Kidney (tissue), 14 donors: ENCODE results near the gene NECAB2. TPM values are rescaled to one million over a fixed set of nuclear protein-coding genes. Genes with fewer than 3 reads are reported as not detected.
A peak's percentile ranks its signal among the peaks of the same experiment; 100 is the strongest.

ENCODE experiments used
- DNase-seq, 5 donors: peaks; one replicate each; pipeline ENCODE4 v3.0.0-alpha.2; 2013 to 2020
- FAIRE-seq: peaks from 2 replicates; lab custom pipeline; 2012; peaks lifted over from hg19 to GRCh38; lab: Jason Lieb, UNC
- H3K27ac ChIP-seq, 2 donors: one replicate each; pipeline ENCODE4 v1.7.0; 2013; ENCODE audit warnings: low read depth in 2 of 2, low read length in 2 of 2, inconsistent platforms in 1 of 2
- H3K27me3 ChIP-seq: one replicate; pipeline ENCODE4 v1.7.1; 2013; ENCODE audit warnings: low read length, inconsistent platforms; ENCODE audit not compliant: control insufficient read depth, insufficient read depth
- H3K36me3 ChIP-seq, 3 donors: one replicate each; pipeline versions ENCODE4 v1.7.0 to v1.7.1; 2013; ENCODE audit warnings: low read length in 3 of 3, control low read depth in 1 of 3, inconsistent platforms in 1 of 3; ENCODE audit not compliant: insufficient read depth in 3 of 3, control insufficient read depth in 2 of 3
- H3K4me1 ChIP-seq, 3 donors: one replicate each; pipeline versions ENCODE4 v1.7.0 to v1.7.1; 2013; ENCODE audit warnings: low read length in 3 of 3, inconsistent platforms in 1 of 3, low read depth in 1 of 3; ENCODE audit not compliant: control insufficient read depth in 2 of 3, insufficient read depth in 2 of 3
- H3K4me3 ChIP-seq, 3 donors: one replicate each; pipeline versions ENCODE4 v1.7.0 to v1.8.1; 2013; ENCODE audit warnings: low read length in 3 of 3, control low read depth in 1 of 3, inconsistent platforms in 1 of 3
- H3K9ac ChIP-seq, 3 donors: one replicate each; pipeline versions ENCODE4 v1.7.0 to v1.7.1; 2013; ENCODE audit warnings: low read length in 3 of 3, control low read depth in 1 of 3, inconsistent platforms in 1 of 3
- H3K9me3 ChIP-seq, 3 donors: one replicate each; pipeline versions ENCODE4 v1.7.0 to v1.7.1; 2013; ENCODE audit warnings: low read length in 3 of 3, control low read depth in 1 of 3, inconsistent platforms in 1 of 3; ENCODE audit not compliant: control insufficient read depth in 2 of 3, insufficient read depth in 1 of 3
- CTCF ChIP-seq: IDR thresholded peaks from 3 replicates; pipeline ENCODE4 v1.5.1; 2012; ENCODE audit warnings: mild to moderate bottlenecking, moderate library complexity, borderline replicate concordance; ENCODE audit not compliant: insufficient read depth; ENCODE audit errors: extremely low read depth
- intact Hi-C: fragments of 100-400 bp; cut with DNase I; formaldehyde crosslinking; loops from one replicate; pipeline ENCODE4 v1.11.1; 2022
- polyA plus RNA-seq: library from polyadenylated mRNA; stranded (reverse); fragments of 350-450 nt; fragmentation: Illumina TruSeq; extraction: RNeasy Lipid Tissue Mini Kit (QIAGEN cat#74804); gene quantifications from one replicate; pipeline ENCODE4 v1.2.3, GENCODE V29; 2014; ENCODE audit warnings: low read depth, low replicate concordance; ENCODE audit not compliant: insufficient read depth
- total RNA-seq: library from RNA; stranded (reverse); fragmentation: NEBNext Ultra II Directional; extraction: Animal tissue kit (Norgen Biotek cat#: 25700); gene quantifications from one replicate; pipeline ENCODE4 v1.2.1, GENCODE V29; 2021
- donor health status: control.
- donor health status: control.
- donor health status: control.
- donor health status: control.
- donor health status: control.
- donor health status: DM: yes; HTN: yes; CAD: no.
- donor health status: Normal renal cell carcinoma (clear cell type).

The NECAB2 gene
- total and polyA plus RNA-seq, 2 donors from 2014 or later, result 0.82 to 47.0 TPM

- Histone ChIP-seq H3K27ac (no peak within 1 kb of the TSS), H3K27me3 (no peaks in the 10 kb centered on the region), H3K4me3 (no peak within 1 kb of the TSS), H3K9ac (no peak within 1 kb of the TSS), H3K9me3 (no peaks in the 10 kb centered on the region), H3K4me1 (no peaks in the 10 kb centered on the region), H3K36me3 (no peaks in the 10 kb centered on the region)
- no peak for TF ChIP-seq CTCF
- FAIRE-seq (no peak), DNase-seq (no peak)
- intact Hi-C loops, result no loop called here
Observed at GRCh38 chr16:84042308-84042878, 74.3 kb downstream of the NECAB2 start, which contains the start of gene SLC38A8. Gene SLC38A8 (minus strand): TSS chr16:84042795. CDS start chr16:84042157, 638 bp downstream.

GRCh38 chr16:84042879-84043485 is 74.9 kb downstream of the NECAB2 start:
- peak; percentile 59 to 73 (median 68) for DNase-seq
- H3K9ac ChIP-seq, result no peak overlapping the region
- TF ChIP-seq CTCF, result no peak
- intact Hi-C loops, result no loop called here
- no peak for FAIRE-seq
- H3K27me3 ChIP-seq, result no peaks in the 10 kb centered on the region
- no peaks in the 10 kb centered on the region for H3K36me3 ChIP-seq
- no peaks in the 10 kb centered on the region for H3K4me1 ChIP-seq
- no peak overlapping the region for H3K27ac ChIP-seq
- no peak overlapping the region for H3K4me3 ChIP-seq
- H3K9me3 ChIP-seq, result no peaks in the 10 kb centered on the region

- no peak for TF ChIP-seq CTCF
- DNase-seq, result peak in 2 of 5 donors; percentile 27 to 49
- Histone ChIP-seq H3K9me3 (no peaks in the 10 kb centered on the region), H3K4me3 (no peak overlapping the region), H3K27ac (no peak overlapping the region), H3K9ac (no peak overlapping the region), H3K4me1 (no peaks in the 10 kb centered on the region), H3K36me3 (no peaks in the 10 kb centered on the region), H3K27me3 (no peaks in the 10 kb centered on the region)
- no peak for FAIRE-seq
- intact Hi-C loops, result no loop called here
Observed at GRCh38 chr16:84043486-84044117, 75.6 kb downstream of the NECAB2 start.
